HG03196 (cell line): ENCODE results near the gene PPP2R2D.
"Not testable (repeated sequence)": the region's sequence is repeated elsewhere in the genome, so short reads cannot be mapped to it uniquely, and the experiment has no call there.

ENCODE experiments used
- ATAC-seq: cut with Tn5 transposase; IDR thresholded peaks from one replicate; pipeline ENCODE4 v1.9.1; 2021; ENCODE audit not compliant: unreplicated experiment

PPP2R2D gene

DNA sequence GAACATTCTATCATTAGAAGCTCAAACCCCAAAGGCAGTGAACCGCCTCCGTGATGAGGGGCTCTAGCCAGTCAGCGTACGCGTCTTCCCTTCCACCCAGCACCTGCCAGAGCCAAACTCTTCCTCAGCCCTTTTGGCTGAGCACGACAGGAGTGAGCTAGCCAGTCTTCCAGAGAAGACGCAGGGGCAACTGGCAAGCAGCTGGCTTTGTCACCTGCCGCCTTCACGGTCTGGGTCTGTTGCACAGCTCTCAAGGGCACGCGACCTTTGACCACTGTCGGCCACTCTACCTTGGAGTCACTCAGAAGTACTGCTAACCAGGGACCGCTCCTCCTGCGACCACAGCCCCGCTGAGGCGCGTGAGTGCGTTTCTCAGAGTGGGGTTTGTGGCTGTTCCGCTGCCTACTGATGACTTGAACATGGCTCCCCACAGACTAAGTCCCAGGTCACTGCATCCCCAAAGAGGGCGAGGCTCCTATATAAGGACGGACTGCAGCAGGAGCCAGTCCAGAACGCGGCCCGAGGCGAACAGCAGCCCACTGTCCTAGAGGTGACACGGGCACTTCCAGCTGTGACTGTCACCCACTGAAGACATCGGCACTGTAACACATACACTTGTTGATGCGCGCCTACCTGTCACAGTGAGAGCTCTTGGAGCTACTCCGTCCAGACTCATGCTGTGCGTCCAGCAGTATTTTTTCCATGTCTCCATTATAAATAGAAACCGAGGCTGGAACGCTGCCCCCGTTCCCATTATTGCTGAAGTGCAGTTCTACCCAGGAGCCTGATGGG, 72.5 kb downstream of the PPP2R2D start:
- no peak for ATAC-seq

DNA sequence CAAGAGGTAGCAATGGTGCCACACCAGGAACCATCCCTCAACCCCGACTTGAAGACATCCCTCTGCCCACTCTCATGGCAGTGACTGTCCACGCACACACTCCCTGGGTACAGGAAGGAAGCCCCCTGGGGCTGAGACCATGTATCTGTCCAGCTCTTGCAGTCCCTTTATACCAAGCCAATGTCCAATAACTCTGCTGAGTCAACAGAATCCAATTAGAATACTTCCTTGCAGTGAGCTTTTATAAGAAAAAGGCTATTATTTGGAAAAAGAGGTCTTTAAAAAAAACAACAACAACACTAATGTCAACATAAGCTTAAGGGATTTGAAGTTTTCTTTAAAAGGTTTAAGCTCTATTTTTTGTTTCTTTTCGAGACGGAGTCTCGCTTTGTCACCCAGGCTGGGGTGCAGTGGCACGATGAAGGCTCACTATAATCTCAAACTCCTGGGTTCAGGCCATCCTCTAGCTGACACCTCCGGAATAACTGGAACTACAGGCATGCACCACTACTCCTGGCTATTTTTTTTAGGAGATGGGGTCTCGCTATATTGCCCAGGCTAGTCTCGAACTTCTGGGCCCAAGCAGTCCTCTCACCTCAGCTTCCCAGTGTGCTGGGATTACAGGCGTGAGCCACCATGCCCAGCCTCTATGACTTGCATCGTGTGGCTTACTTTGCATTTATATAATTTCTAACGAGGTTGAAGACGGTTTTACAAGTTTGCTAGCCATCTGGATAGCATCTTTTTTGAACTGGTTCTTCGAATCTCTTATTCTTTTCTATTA, 73.4 kb downstream of the PPP2R2D start:
- ATAC-seq = no peak

DNA sequence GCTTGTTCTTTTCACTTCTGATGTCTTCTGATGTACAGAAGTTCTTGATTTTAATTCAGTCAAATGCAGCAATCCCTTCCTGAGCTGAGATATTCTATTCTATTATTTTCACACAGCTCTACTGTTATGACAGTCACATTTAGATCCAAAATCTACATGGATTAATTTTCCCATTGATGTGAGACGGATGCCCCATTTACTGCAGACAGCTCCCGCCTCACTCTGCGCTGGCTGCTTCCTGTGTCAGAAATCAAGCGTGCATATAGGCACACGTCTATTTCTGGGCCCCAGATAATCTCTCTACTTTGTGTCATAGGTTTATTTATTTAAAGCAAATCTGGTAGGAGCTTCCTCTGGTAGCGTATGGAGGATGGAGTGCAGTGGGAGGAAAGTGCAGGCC, 74.2 kb downstream of the PPP2R2D start:
- no peak for ATAC-seq

DNA sequence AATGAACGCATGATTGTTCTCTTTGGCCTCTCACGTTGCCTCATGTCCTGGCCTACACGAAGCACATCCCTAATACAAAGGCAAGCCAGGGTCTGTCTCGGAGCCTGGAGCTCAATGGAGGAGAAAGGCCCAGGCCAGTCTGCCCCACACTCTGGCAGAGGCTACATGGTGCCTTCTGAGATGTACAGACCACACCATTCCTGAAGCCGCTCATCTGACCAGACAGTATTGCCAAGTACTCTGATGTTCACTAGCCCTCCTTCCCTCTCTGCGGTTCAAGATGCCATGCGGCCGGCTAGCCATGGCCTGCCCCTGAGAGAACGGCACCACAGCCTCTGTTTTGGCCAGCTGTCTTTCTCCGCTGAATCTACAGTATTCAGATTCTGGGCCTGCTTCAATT, 75.0 kb downstream of the PPP2R2D start:
- ATAC-seq = no peak

DNA sequence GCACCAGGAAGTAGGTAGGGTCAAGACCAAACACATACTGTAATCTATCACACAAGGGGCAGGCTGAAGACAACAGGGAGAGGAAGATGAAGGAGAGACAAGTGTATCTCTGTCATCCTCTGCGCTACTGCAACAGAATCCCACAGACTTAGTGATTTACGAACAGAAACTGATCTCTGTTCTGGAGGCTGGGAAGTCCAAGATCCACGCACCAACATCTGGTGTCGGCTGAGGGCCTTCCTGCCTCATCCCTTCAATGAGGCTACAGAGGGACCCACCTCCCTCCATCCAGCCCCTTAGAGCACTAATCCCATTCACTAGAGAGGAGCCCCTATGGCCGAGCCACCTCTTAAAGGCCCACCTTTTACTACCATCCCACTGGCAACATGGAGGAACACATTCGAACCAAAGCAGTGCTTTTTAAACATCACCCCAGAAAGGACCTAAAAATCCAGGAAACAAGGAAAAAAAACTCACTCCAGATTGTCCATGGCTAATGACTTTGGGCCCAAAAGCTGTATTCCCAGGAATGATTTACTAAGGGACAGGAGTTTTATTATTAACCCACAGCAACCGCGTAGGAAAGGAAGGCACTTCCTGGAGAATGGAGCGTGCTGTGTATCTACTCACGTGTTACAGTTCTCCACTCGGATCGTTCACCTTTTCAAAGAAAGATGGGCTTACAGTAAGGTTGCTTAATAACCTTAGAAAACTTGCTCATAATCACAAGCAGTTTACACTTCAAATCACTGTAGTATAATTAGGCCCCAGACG, 76.7 kb downstream of the PPP2R2D start:
- ATAC-seq = no peak

DNA sequence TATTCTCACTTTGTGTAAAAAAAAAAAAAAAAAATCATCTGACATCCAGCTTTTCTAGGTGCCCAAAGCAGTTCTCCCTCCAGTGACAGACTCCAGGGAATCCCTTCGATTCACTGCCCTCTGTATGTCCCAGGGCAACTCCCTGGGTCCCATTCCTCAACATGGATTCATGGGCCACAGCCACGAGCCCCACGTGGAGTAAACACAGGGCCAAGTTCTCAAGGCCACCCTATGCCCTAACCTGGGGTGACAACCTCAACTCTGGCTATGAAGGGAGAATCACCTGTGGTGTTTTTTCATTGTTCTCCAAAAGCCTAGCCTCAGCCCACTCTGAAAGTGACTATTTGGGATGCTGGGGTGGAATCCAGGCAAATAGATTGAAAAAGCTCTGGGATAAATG, 77.6 kb downstream of the PPP2R2D start:
- ATAC-seq = no peak

DNA sequence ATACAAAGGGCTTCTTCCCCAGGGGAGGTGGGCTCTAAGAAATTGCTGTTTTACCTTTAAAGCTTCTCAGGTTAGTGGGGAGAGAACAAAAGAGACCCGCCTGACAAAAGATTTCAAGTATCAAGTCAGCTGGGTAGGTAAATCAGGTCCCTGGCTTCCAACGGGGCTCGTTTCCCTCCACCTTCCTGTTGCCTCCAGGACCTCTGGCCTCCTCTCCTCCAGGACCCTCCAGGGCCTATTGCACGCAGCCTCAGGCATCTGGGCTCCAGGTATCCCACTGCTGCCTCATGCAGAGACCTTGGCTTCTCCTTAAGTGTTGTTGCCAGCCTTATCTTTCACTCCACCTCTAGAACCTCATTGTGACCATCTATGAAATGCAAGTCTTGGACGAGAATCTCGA, 78.0 kb downstream of the PPP2R2D start:
- ATAC-seq = no peak

DNA sequence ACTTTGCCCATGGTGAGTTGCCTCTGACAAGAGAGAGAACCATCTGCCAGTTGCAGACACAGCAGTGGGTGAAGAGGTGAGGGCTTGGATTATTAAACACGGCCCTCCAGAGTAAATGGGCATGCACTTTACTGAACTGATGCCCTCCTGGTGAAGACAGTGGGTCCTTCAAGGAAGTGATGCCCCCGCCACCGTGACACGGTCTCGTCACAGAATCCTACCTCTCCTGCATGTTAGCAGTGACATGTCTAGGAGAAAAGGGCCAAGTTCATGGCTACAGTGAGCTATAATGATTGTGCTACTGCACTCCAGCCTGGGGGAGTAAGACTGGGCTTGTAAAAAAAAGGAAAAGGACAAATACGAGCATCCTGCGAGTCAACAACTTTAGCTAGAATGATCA, 78.5 kb downstream of the PPP2R2D start:
- no peak for ATAC-seq

DNA sequence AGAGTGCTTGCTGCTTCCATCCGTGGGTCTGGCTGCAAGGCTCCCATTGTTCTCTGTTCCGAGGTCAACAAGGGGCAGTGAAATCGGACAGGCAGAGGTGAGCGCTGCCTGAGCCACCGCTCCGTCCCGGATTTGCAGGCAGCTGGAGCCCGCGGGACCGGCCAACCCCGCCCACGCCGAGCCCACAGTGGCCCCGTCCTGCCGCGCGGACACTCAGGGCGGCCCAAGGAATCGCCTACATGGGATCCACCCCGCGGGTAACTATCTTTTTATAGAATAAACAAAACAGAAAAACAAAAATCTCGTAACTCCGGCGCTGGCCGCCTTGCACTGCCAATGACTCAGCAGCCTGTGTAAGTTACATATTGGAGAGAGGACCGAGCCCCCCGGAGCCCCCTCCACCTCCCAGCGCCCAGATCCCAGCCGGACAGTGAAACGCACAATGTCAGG, 79.0 kb downstream of the PPP2R2D start:
- no peak for ATAC-seq

DNA sequence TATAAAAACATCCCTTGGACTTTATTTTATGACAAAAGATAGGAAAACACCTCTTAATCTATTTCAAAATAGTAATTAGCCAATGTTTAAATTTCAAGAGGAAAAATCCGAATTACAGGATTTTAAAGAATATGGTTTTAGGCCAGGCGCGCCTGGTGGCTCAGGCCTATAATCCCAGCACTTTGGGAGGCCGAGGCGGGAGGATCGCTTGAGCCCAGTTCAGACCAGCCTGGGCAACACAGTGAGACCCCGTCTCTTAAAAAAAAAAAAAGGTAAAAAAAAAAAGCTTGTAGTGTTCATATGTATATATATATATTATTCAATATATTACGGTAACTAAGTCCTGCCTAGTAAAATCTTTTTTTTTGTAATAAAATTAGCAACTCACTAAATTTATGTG, 79.5 kb downstream of the PPP2R2D start:
- no peak for ATAC-seq

DNA sequence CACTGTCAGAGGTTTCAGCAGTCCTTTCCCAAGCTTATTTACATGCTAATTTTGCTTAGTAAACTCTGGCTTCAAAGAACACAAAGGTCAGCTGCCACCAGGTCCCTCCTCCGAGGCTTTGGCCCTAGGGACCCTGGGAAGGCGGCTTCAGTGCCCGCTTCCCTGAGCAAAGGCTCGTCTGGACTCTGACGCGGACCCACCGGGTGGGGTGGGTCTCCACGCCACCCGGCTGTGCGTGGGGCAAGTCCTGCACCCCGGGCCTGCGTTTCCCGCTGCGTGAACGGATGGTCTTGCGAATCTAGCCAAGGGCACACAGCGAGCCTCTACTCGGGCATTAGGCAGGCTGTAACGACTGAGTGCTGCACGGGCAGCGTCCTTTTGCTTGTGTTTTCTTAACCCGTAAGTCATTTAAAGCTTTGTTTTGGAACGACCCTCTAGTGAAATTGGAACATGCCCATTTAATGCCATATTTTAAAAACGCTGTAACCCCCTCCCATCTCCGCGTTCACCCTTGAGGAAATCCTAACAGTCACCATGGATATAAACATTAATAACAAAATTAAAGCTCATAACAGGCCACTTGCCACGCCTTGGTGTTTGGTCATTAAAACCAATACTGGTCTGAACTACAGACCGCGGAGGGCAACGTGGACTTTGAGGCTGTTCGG, 80.1 kb downstream of the PPP2R2D start:
- ATAC-seq = no peak

DNA sequence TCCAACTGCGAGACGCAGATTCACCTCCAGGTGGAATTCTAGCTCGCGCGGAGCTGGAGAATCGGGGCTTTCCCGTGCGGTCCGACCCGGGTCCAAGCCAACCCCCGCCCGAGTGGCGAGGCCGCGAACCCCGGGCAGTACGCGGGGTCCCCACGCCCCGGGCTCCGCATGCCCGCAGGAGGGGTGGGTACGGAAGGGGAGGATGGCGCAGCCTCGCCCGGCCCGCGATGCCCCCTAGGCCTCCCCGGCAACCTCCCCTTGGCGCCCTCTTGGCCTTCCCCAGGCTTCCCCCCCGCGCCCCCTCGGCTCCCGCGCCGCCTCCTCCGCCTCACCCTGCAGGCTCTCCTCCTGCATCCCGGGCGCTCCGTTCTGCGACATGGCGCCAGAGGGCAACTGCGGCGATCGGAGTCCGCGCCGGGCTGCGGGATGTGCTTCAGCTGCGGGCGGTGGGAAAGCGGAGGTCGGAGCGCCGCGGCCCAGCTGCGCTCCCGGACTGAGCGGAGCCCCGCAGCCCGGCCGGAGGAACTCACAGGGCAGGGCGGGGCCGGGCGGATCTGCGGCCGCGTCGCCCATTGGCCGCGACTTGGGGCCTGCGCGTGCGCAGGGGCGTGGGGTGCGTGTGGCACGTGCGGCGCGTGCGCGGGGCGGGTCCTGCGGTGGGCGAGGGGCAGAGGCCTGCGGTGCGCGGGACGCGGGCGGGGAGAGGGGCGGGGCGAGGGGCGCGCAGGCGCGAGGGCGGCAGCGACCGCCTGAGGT, 80.8 kb downstream of the PPP2R2D start, which contains the start of gene BNIP3:
Gene BNIP3 (minus strand): TSS at position 495 of the 756 bp plus-strand sequence. CDS start 117 bp downstream, at position 378.
- ATAC-seq = peak; percentile 92

DNA sequence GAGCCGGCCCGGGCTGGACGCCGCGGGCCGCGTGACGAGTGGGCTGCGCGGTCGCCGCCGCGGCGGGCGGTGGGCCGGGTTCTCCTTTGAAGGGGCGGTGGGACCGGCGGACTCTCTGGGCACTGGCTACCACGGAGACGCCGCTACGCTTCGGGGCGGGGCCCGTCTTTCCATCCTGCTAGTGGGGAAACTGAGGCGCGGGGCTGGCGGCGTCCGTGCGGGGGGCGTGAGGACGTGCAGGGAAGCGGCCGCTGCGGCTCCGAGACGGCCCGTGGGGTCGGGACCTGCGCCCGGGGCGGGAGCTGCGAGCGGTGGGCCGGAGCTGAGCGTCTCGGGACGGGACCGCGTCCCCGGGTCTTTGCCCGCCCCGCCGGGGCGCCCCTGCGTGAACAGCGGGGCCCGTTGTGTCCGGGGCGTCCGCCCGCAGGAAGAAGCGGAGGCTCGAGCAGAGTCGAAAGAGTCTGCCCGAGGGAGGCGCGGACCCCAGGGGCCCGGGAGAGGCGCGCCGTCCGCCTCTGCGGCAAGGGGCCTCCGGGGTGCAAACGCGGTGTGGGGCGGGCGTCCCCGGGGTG, 81.5 kb downstream of the PPP2R2D start:
- ATAC-seq = peak; percentile 27

DNA sequence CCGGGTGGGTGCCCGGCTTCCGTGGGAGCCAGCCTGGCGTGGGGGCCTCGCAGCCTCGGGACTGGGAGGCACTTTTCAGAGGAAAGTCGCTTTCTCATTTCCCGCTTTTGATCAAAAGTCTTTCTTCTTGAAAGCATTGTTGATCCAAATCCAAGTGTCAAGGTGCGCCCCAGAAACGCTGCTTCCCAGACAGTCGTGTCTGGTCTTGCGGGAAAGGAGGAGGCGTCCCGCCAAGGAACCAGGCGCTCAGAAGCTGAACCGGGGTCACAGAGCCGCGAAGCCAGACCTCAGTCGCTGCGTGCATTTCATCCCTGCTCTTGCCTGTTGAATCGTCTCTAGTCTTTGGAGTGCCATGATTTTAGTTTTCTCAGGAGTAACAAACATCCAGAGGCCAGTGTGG, 82.0 kb downstream of the PPP2R2D start:
- ATAC-seq = no peak

DNA sequence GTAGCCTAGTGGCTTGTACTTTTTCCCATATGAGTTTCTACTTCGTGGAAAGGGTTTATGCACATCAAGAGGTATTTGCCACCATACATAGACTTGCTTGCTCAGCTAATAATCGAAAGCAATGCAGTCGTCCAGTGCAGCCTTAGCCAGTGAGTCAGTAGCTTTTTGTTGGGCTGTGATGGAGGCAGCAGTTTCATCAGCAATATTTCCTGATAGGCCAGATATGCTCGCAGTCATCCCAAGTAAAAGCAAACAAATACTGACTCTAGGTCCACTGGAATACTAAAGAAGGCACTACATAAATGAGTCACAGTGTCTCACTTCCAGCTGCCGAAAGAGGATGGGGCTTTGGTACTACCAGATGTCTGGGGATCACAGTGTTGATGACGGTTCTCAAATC, 83.0 kb downstream of the PPP2R2D start:
- no peak for ATAC-seq

DNA sequence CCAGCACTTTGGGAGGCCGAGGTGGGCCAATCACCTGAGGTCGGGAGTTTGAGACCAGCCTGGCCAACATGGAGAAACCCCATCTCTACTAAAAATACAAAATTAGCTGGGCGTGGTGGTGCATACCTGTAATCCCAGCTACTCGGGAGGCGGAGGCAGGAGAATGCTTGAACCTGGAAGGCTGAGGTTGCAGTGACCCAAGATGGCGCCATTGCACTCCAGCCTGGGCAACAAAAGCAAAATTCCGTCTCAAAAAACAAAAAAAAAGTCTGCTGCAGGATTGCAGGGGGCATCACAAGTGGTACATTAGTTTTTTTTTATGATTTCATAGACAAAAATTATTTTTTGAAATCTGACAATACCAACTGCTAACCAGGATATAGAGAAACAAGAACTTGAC, 86.0 kb downstream of the PPP2R2D start:
- ATAC-seq = not testable (repeated sequence)

DNA sequence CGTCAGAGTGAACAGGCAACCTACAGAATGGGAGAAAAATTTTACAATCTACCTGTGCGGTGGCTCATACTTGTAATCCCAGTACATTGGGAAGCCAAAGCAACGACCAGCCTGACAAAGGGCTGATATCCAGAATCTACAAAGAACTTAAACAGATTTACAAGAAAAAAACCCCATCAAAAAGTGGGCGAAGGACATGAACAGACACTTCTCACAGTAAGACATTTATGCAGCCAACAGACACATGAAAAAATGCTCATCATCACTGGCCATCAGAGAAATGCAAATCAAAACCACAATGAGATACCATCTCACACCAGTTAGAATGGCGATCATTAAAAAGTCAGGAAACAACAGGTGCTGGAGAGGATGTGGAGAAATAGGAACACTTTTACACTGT, 86.5 kb downstream of the PPP2R2D start:
- not testable (repeated sequence) for ATAC-seq

DNA sequence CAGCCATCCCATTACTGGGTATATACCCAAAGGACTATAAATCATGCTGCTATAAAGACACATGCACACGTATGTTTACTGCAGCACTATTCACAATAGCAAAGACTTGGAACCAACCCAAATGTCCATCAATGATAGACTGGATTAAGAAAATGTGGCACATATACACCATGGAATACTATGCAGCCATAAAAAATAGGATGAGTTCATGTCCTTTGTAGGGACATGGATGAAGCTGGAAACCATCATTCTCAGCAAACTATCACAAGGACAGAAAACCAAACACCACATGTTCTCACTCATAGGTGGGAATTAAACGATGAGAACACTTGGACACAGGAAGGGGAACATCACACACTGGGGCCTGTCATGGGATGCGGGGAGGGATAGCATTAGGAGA, 87.0 kb downstream of the PPP2R2D start:
- not testable (repeated sequence) for ATAC-seq

DNA sequence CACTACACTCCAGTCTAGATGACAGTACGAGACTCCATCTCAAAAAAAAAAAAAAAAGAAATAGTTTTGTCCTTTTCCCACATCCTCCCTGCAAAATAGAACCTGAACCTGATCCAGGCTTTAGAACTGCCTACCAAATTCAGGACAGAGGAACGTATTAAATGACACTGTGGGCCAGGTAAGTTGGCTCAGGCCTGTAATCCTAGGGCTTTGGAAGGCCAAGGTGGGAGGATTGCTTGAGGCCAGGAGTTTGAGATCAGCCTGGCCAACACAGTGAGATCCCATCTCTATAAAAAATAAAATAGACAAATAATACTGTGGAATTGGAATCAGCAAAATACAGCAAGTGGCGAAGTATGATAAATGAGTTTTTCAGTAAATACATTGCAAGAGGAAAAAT, 90.9 kb downstream of the PPP2R2D start:
- no peak for ATAC-seq

DNA sequence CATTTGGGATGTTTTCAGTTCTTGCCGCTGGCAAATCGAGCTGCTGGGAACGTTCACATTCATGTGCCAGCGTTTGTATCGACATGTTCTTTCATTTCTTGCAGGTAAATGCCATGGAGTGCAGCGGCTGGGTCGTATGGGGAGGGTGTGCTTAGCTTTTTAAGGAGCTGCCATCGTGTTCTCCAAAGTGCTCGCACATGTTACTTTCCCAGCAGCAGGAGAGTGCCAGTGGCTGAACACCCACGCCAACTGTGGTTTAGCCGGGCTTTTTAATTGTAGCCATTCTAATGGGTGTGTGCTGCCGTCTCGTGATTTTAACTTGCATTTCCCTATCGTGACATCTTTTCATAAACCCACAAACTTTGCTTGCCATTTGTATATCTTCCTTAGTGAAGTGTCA, 92.5 kb downstream of the PPP2R2D start:
- no peak for ATAC-seq
